OCI-LY1 (cell line): ENCODE results near the gene PGA3.

ENCODE experiments used
- H2AFZ ChIP-seq: fragments of 200-600 bp; sonication (generic), shearing (Covaris generic); 2 replicates; pipeline ENCODE4 v1.6.0; 2014; ENCODE audit warnings: antibody characterized with exemption, mild to moderate bottlenecking, low read length
- H3F3A ChIP-seq: fragments of 200-600 bp; sonication (generic), shearing (Covaris generic); 2 replicates; pipeline ENCODE4 v1.6.0; 2014; ENCODE audit warnings: mild to moderate bottlenecking, antibody characterized with exemption, low read length, moderate library complexity; ENCODE audit not compliant: insufficient read depth
- H3K27ac ChIP-seq: fragments of 200-600 bp; sonication (generic); 2 replicates; pipeline ENCODE4 v1.5.1; 2014; ENCODE audit warnings: low read length, mixed run types, mild to moderate bottlenecking, low read depth; ENCODE audit not compliant: poor library complexity, severe bottlenecking
- H3K27me3 ChIP-seq: fragments of 200-600 bp; sonication (generic); 2 replicates; pipeline ENCODE4 v1.6.0; 2014; ENCODE audit warnings: antibody characterized with exemption, mild to moderate bottlenecking, low read length, moderate library complexity; ENCODE audit not compliant: insufficient read depth
- H3K36me3 ChIP-seq: fragments of 200-600 bp; sonication (generic); 2 replicates; pipeline ENCODE4 v1.6.1; 2014; ENCODE audit warnings: mild to moderate bottlenecking, antibody characterized with exemption, low read length, moderate library complexity, mixed read lengths; ENCODE audit not compliant: insufficient read depth
- H3K4me1 ChIP-seq: fragments of 200-600 bp; sonication (generic); 2 replicates; pipeline ENCODE4 v1.5.1; 2014; ENCODE audit warnings: mild to moderate bottlenecking, low read length, moderate library complexity; ENCODE audit not compliant: insufficient read depth, severe bottlenecking
- H3K4me2 ChIP-seq: fragments of 200-600 bp; sonication (generic), shearing (Covaris generic); 2 replicates; pipeline ENCODE4 v1.6.1; 2014; ENCODE audit warnings: low read length
- H3K4me3 ChIP-seq: fragments of 200-600 bp; sonication (generic); 2 replicates; pipeline ENCODE4 v1.5.1; 2014; ENCODE audit warnings: low read length, low read depth, mild to moderate bottlenecking, mixed read lengths; ENCODE audit not compliant: poor library complexity, severe bottlenecking
- H3K79me2 ChIP-seq: fragments of 200-600 bp; shearing (Covaris generic); 2 replicates; pipeline ENCODE4 v1.6.1; 2016; ENCODE audit warnings: mixed run types, low read length, mixed read lengths; ENCODE audit not compliant: insufficient read depth
- H3K9ac ChIP-seq: fragments of 200-600 bp; sonication (generic), shearing (Covaris generic); 2 replicates; pipeline ENCODE4 v1.6.1; 2014; ENCODE audit warnings: mild to moderate bottlenecking, low read length, mixed read lengths
- H3K9me2 ChIP-seq: fragments of 200-600 bp; sonication (generic), shearing (Covaris generic); 2 replicates; pipeline ENCODE4 v1.6.1; 2014; ENCODE audit warnings: low read depth, mild to moderate bottlenecking, low read length, mixed read lengths
- H3K9me3 ChIP-seq: fragments of 200-600 bp; shearing (Covaris generic); 2 replicates; pipeline ENCODE4 v1.6.1; 2014; ENCODE audit warnings: low read length, mixed read lengths
- H4K20me1 ChIP-seq: fragments of 200-600 bp; sonication (generic), shearing (Covaris generic); 2 replicates; pipeline ENCODE4 v1.6.0; 2016; ENCODE audit warnings: mild to moderate bottlenecking, low read length; ENCODE audit not compliant: insufficient read depth
- EZH2 ChIP-seq: fragments of 200-600 bp; sonication (generic), shearing (Covaris generic); IDR thresholded peaks from 2 replicates; pipeline ENCODE4 v1.8.0; 2017; ENCODE audit warnings: borderline replicate concordance, mixed run types, mild to moderate bottlenecking, antibody characterized with exemption, low read length, moderate library complexity, mixed read lengths
- TF ChIP-seq, protein P1 (sequence below): fragments of 200-600 bp; sonication (generic), shearing (Covaris generic); IDR thresholded peaks from 2 replicates; pipeline ENCODE4 v1.5.1; 2017; ENCODE audit warnings: mild to moderate bottlenecking, antibody characterized with exemption, low read length, moderate library complexity, mixed read lengths

The PGA3 gene

GRCh38 chr11:61194169-61194671, 9.1 kb upstream of the PGA3 start:
- Histone ChIP-seq H3K79me2 (no peaks in the 10 kb centered on the region), H3F3A (no peaks in the 10 kb centered on the region), H3K9me3 (peaks cover 8% of the 10 kb centered on the region; the same call in 1 of the 2 replicates), H3K27ac (no peak overlapping the region), H3K36me3 (no peaks in the 10 kb centered on the region; the same call in 1 of the 2 replicates), H3K4me3 (no peak overlapping the region), H3K4me1 (no peaks in the 10 kb centered on the region), H3K27me3 (peaks cover 7% of the 10 kb centered on the region; the same call in 1 of the 2 replicates), H4K20me1 (no peaks in the 10 kb centered on the region), H3K9me2 (no peaks in the 10 kb centered on the region), H2AFZ (no peak overlapping the region), H3K9ac (no peak overlapping the region), H3K4me2 (no peak overlapping the region)
- TF ChIP-seq, protein P1, sequence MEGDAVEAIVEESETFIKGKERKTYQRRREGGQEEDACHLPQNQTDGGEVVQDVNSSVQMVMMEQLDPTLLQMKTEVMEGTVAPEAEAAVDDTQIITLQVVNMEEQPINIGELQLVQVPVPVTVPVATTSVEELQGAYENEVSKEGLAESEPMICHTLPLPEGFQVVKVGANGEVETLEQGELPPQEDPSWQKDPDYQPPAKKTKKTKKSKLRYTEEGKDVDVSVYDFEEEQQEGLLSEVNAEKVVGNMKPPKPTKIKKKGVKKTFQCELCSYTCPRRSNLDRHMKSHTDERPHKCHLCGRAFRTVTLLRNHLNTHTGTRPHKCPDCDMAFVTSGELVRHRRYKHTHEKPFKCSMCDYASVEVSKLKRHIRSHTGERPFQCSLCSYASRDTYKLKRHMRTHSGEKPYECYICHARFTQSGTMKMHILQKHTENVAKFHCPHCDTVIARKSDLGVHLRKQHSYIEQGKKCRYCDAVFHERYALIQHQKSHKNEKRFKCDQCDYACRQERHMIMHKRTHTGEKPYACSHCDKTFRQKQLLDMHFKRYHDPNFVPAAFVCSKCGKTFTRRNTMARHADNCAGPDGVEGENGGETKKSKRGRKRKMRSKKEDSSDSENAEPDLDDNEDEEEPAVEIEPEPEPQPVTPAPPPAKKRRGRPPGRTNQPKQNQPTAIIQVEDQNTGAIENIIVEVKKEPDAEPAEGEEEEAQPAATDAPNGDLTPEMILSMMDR: no peak
- no peak for TF ChIP-seq EZH2

GRCh38 chr11:61194981-61195695, 8.2 kb upstream of the PGA3 start:
- H3K9me3 ChIP-seq: peaks cover 9% of the 10 kb centered on the region; the same call in 1 of the 2 replicates
- no peaks in the 10 kb centered on the region for H3K79me2 ChIP-seq
- no peak overlapping the region for H3K4me2 ChIP-seq
- H3K27me3 ChIP-seq: peaks cover 7% of the 10 kb centered on the region; the same call in 1 of the 2 replicates
- no peaks in the 10 kb centered on the region; the same call in 1 of the 2 replicates for H3K36me3 ChIP-seq
- H3K27ac ChIP-seq: no peak overlapping the region
- no peak overlapping the region for H3K9ac ChIP-seq
- H2AFZ ChIP-seq: no peak overlapping the region
- H3K4me3 ChIP-seq: no peak overlapping the region
- H4K20me1 ChIP-seq: no peaks in the 10 kb centered on the region
- TF ChIP-seq EZH2: no peak
- TF ChIP-seq, protein P1: no peak
- no peaks in the 10 kb centered on the region for H3K4me1 ChIP-seq
- no peaks in the 10 kb centered on the region for H3F3A ChIP-seq
- H3K9me2 ChIP-seq: no peaks in the 10 kb centered on the region

DNA sequence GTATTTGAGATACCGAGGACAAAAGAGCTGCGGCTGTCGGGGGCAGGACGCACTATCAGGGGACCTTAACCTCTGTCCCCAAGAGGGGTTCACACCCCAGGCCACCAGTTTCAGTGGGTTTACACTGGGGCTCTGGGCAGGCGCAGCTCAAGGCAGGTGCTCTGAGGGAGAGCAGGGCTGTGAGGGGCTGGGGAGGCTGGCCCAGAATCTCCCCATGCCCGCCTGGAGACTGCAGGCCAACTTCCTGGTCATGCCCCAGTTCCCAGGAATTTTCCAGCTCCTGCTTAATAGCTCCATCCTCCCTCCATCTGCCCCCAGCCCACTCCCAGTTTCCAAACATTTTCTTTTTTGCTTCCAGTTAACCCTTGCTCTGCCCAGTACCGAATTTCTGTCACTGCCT, 7.6 kb upstream of the PGA3 start:
- Histone ChIP-seq H3K4me3 (no peak overlapping the region), H3F3A (no peaks in the 10 kb centered on the region), H3K4me2 (no peak overlapping the region), H3K9me3 (peaks cover 6% of the 10 kb centered on the region; the same call in 1 of the 2 replicates), H3K79me2 (no peaks in the 10 kb centered on the region), H3K27ac (no peak overlapping the region), H3K9me2 (no peaks in the 10 kb centered on the region), H3K27me3 (peaks cover 7% of the 10 kb centered on the region; the same call in 1 of the 2 replicates), H3K4me1 (no peaks in the 10 kb centered on the region), H3K9ac (no peak overlapping the region), H2AFZ (no peak overlapping the region), H3K36me3 (no peaks in the 10 kb centered on the region; the same call in 1 of the 2 replicates), H4K20me1 (no peaks in the 10 kb centered on the region)
- TF ChIP-seq EZH2: no peak
- TF ChIP-seq, protein P1: no peak
